GM21381 (cell line): Measurements from ENCODE around the gene ERN1.

Experiments used
- ATAC-seq: cut with Tn5 transposase; IDR thresholded peaks from one replicate; pipeline ENCODE4 v1.9.1; 2021; ENCODE audit warnings: mild to moderate bottlenecking, moderate library complexity; ENCODE audit not compliant: unreplicated experiment

Gene ERN1

DNA sequence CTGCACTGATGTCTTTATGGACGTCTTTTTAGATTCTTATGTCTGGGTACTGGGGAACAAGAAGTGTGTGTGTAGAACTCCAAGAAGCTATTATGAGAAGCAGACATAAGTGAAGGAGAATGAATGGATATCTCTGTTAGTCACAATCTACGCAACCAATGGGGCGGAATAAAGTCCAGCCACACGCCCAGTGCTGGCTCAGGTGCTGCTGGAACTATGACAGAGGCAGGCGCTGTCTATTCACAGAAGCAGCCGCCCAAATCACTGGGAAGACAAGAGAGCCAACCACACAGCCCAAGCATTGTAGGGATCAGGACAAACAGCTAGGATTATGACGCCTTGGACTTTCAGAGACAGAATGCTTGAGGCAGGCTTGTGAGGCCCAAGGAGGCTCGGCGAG, 65.6 kb downstream of the ERN1 start:
- no peak for ATAC-seq

DNA sequence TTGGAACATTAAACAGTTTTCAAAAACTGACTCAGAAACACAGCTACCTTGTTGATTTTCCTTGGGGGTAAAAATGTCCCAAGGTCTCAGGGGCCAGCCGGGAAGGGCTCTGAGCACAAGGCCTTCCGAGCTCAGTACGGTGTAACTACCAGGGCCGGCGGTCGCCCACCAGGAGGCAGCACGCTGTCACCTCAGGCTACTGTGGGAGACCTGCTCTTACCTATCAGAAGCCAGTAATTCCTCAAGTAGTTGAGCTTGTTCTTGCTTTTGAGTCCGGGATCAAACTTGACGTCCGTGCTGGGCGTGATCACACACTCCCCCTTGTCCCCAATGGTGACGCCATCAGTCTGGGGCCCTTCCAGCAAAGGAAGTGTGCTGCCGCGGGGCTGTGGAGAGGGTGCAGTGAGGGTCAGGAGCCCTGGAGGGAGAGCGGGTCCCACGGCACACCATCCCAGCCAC, 66.1 kb downstream of the ERN1 start:
- ATAC-seq = no peak

DNA sequence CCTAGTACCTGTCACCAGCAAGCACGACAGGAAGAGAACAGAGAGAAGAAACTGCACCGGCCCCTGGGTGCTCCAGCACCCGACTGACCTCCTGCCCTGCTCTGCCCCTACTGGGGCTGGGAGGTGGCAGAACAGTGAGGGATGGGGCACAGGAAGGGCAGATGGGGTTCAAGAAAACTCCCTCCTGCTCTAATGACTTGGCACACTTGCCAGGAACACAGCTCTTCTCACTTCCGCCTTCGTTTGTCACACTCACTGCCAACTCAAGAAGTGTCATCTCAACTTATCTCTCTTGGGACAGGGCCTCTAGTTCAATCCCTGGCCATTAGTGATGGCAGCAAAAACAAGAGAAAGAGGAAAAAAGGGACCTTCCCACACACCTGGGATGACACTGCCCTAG, 66.9 kb downstream of the ERN1 start:
- ATAC-seq = peak; percentile 45

DNA sequence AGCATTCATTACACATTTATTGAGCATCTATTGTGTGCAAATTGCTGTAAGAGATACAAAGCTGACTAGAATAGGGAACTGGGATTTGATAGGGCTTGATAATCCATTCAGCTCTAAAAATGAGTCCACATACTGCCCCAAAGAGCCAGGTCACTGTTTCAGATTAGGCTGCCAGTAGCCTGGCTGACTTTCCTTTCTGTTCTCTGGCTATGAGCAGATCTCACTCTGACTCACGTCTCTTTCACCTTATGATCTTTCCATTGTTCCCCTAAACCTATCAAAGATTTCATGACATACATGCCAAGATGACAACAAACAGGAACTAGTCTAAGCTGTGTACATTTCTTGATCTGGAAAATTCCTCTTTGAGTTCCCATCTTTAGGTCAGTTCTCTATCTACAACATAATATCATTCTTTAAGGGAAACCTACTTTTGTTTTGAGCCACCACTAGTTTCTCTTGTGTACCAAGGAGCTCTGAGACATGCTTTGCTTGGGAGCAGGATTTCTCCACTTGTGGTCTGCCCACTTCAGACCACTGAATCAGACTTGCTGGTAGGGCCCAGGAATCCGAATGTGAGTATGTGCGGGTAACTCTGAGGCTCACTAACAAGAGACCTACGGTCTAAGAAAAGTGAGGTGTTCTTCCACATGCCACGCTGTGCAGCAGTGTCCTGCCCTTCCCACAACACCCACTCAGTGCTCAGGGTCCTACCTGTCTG, 68.6 kb downstream of the ERN1 start:
- peak; percentile 39 for ATAC-seq

DNA sequence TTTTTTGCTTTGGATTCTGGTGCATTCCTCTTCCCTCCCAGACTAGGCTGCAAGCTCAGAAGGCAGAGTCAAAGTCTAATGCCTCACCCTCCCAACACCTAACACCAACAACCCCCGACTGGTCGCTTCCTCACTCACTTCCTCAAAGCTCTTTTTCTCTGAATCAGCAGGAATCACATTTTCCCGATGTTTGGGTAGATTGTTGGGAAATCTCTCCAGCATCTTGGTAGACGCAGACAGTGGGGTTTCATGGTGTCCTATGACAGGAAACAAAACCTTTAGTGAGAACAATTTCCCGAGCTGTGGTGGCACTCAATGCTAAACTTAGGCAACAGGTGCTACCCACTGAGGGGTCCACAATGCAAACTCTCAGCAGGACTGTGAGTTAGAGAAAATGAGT, 69.6 kb downstream of the ERN1 start:
- no peak for ATAC-seq

DNA sequence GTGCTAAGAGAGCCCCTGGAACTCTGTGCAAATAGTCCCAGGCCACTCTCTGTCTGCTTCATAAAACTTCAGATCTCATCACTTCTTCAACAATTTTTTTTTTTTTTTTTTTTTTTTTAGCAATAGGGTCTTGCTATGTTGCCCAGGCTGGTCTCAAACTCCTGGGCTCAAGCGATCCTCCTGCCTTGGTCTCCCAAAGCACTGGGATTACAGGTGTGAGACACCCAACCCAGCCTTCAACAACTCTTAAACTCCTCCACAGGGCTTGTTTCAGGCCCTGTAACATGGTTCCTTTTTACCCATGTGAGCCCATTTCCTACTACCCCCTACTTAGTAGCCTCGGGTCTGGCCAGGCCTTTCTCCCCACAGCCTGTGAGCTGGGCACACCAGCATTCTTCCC, 70.2 kb downstream of the ERN1 start:
- ATAC-seq = no peak

DNA sequence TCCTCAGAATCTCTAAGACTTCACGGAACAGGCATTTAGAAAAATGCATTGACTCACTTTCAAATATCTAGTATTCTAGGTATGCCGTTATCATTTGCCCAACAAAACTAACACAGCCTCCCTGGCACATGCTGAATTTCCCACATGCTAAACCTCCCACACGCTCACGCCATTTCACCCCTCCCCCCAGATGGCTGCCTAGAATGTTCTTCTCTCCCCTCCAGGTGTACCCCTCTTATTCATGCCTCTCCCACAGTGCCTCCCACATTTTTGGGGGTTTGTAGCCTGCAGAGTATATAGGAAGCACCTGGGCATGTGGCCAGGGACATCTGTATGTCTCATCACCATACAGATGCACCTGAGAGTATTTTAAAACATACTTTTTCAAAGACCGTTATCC, 71.3 kb downstream of the ERN1 start:
- ATAC-seq = no peak

DNA sequence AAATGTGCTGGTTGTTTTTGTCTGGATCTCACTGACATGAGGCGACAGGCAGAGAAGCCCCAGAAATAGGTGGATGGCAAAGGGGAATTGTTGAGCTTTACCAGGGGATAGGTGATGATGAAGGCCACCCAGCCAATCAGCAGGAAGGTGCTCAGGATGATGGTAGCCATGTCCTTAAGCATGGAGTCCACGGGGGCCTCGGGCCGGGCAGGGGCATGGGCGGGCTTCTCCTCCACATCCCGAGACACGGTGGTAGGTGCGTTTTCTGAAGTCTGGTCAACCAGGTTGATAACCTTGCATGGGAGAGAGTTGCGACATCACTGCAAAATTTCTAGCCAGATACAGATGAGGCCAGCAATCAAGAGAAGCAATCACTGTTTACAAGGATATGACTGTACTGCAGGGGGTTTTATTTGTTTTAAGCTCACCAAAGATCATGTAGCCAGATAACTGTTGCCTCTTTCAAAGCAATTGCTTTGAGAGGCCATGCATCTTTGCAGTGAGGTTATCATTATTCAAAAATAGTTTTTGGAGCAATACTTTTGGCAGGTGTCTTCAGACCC, 72.2 kb downstream of the ERN1 start:
- no peak for ATAC-seq

DNA sequence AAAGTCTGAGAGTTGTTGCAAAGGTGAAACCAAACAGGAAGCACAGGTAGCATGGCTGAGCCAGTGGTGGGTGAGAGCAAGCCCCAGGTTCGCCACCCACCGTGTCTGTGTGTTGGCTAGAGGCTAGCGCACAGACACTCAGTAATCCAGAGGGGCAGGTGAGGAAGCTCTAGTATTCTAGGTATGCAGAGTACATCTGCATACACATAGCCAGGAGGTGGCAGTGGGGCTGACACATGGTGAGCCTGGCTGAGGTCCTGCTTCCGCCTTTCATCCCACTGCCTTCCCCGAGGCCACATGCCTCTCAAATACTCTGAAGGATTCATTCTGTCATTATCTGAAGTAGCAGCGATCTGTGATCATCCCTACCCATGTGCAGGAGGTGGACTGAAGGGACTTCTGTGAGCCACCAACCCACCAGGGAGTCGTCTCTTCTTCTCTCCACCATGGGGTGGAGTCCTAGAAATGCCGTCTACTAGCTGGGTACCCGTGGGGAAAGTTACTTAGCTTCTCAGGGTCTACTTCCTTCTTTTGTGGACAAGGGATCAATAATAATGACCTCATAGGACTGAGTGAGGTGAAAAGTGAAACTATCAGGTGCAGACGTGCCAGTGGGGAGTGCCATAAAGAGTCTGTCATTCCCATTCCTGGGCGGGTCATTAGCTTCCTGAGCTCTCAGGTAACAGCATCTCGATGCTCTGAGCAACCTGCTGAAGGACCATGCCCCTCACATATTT, 73.5 kb downstream of the ERN1 start:
- peak; percentile 79 for ATAC-seq

DNA sequence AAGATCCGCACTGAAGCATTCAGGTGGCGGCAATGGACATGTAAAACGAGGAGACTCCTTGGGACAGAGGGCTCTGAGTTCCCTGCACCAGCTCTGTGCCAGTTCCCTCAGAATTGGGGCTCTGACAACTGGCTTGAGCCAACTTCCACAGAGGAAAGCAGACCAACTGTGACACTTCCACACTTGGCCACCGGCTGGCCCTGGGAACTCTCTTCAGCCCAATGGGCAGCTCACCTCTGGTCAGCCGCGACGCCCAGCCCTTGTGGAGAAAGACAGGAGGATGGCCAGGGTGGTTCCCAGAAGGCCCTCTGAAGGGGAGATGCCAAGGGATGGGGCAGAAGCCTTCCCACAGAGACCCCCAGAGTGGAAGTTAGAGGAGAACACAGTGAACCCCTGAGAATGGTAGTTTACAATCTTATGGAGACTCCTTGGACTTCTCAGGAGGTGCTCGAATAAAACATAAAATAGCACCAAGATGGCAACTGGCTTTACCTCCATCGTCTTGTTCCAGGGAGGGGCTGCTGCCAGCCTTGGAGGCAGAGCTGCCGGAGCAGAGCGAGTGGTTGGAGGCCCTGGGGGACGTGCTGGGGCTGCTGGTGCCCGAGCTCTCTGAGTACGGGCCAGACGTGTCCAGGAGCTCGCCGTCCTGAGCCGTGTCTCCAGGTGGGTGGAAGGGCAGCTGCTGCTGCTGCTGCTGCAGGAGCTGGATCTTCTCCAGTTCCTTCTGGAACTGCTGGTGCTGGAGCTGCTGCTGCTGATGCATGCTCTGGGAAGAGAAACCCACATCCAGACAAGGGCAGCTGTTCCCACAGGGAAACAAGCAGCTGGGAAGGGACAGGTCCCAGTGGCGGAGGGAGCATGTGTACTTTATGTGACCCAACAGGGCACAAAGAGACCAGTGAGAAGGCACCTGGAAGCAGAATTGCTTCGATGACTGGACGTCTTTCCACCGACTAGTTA, 74.5 kb downstream of the ERN1 start:
- ATAC-seq = no peak

DNA sequence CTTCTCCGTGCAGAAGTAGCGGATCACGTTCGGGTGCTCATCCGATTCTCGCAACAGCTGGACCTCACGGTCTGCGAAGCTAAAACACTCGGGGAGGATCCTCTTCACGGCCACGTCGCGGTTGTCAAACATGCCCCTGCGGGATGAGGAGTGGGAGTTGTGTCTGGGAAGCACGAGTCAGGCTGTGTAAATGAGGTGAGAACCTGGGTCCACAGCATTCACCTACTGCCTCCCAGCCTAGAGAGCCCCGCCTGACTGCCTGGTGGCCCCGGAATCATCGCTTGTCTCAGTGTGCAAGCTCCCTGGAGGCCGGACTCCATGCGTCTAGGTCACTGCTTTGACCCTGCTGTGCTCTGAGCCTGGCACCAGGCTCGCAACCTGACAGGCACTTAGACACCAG, 75.6 kb downstream of the ERN1 start:
- no peak for ATAC-seq

DNA sequence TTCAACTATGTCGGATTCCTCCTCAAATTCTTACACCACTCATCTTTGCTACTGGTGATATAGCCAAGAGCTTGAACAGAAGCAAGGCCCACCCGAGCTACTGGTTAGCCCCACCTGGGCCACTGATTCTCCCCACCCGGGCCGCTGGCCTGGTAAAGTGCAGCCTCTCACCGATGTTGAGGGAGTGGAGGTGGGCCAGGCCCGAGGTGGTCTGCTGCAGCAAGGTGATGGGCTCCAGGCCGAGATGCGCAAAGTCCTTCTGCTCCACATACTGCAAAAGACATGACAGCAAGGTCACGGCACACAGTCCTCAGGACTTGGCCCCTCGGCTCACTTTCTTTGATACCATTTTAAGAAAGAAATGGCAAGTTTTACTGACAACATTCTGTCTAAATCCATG, 76.8 kb downstream of the ERN1 start:
- no peak for ATAC-seq

DNA sequence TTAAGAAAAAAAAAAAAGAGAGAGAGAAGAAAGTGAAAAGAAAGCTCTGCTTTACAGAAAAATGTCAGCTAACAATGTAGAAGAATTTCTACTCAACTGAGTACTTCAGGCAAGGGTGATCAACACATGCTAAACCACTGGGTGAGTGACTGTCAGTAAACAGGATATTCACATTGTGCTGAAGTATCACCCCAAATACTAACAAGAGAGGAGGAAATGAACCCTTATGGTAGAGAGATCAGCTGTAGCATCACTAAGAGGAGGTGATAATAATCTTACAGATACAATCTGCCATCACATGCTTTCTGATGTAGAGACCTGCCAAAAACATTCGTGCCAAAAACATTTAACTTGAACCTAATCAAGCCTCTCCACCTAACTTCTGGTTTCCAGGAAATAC, 78.8 kb downstream of the ERN1 start:
- no peak for ATAC-seq

DNA sequence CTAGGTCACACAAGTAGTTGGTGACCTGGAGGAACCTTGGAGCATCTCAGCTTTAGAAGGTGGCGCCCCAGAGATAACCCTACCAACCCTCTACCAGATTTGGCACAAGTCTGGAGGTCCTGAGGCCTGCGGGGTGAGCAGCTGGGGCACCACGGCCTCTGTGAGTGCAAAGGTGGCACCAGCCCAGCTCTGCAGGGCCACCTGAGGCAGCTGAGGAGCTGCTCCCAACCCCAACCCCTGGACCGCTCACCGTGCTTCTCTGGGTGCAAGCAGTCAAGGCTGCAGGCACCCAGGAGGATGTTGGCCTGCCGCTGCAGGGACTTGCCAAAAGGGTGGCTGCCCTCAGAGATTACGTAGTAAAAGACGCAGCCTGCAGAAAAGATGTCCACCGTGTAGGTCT, 81.1 kb downstream of the ERN1 start:
- ATAC-seq = no peak

DNA sequence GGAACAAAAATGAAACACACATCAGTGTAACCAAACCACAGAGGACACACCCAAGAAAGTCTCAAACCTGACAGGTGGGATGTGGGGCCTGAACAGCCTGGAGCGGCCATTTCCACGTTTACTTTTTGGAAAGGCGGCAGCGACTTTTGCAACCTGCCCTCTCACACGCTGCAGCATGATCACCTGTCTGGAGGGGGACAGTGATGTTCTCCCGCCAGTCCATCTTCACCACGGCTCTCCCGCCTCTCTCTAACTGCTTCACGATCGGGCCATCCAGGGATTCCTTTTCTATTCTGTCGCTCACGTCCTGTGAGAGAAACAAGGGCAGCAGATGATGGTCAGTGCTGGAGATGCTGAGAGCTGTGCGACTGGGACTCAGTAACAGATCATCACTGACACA, 84.8 kb downstream of the ERN1 start:
- ATAC-seq = no peak

DNA sequence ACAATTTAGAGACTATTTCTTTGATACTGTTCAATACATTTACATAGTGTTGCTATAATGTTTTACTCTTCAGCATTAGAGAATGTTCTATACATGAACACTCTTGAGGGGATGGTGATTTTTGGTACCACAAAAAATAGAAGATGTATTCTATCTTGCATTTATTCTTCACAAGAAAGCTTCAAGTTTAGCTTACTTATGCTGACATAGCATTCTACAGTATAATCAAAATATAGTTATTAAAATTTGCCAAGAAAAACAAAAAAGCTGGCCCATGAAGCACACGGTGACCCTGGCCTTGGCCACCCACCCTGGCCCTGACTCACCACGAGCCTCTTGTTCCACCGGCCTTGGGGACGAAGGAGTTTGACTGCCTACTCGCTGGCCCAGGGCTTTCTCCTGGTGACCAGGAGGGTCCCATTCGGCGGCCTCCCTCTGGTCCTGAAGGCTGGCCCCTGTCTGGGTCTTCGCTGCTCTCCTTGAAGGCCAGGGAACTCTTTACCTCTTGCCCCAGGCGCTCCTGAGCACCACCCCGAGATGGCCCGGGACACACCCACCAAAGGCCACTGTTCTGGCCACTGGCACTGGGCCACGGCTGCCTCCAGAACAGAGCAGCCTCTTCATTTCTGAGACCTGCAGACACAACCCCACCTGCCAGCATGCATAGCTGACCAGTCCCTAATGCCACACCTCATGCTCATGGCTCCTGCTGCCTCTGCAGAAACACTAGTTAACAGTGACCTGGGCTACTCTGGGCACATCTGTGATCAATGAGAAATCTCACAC, 87.1 kb downstream of the ERN1 start:
- ATAC-seq = no peak

DNA sequence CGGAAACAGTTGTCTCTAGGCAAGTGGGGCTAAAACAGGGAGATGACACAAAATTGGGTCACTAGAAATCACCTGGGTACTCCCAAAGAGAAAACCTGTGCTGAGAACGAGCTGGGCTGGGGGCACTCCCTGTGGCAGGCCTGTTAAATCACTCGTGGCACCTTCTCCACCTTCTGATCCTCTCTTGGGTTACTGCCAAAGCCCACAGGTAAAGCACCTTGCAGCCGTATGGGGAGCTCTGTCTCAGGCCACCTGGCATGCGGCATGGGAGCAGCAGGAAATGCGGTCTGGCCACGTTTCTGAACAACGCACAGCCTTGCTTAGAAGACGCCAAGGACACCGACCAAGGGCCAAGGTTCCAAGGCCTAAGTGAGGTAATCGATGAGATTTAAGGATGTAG, 88.0 kb downstream of the ERN1 start:
- no peak for ATAC-seq

DNA sequence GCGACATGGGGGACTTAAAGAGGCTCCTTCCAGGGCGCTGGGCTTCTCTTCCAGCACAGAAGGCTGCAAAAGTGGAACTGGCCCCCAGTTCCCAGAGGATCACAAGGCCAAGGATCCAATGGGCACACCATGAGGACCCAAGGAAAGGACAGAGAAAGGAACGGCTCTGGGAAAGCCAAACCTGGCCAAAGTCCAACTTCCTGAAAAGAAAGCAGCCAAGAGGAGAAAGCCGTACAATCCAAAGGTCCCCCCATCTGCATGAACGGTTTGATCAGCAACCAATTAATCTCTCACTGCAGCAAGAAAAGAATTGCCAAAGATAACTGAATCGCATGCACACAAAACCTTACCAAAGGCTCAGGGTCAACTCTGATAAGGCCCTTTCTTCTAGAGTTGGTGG, 89.7 kb downstream of the ERN1 start:
- ATAC-seq = no peak

DNA sequence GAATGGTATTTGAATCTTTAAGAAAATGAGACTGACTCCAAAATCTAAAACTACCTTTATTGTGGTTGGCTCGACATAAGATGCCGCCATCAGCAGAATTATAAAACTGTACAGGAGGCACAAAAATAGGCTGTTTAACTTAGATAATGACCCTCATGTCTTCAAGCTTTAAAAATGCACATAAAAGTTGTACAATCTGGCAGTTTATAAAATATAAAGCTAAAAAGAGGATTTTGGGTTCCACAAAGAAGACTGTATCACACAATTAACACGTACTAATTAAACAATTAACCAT, 90.9 kb downstream of the ERN1 start:
- no peak for ATAC-seq

DNA sequence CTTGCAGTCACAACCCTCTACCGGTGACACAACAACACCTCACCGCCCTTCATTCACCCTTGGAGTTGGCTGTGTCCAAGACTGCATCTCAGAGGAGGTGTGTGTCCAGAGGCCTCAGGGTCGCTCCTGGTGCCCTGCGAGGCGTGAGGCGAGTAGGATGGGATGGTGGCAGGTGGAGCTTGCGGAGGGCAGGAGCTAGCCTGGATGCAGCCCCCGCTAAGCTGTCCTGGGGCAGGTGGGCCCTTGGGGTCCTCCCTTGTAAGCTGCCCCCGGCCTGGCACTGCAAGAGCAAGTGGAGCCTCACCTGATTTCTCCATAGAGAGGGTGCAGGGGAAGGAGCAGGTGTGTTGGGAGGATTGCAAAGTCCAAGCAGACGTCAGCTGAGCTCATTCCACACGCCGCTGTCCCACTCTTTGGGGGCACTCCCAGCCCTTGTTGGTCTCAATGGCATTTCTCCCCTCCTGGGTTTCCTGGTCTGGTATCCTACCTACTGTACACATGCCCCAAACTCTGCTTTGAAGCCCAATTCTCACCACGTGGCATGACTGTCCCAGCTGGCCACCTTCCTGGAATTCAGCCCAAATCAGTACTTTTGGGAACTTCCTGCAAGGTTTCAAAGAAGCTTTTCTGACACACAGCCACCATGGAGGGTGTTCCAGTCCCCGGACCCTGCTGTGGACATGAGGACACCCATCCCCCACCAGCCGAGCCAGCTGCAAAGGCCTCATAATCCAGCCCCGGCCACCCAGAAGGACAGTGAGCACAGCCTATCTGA, 91.4 kb downstream of the ERN1 start:
- ATAC-seq = no peak
